Ishikawa (cell line): Measurements from ENCODE around the gene ADGRG1.

Experiments used
- CEBPB ChIP-seq: IDR thresholded peaks from 2 replicates; pipeline ENCODE4 v1.6.1; 2012
- CREB1 ChIP-seq: IDR thresholded peaks from 2 replicates; pipeline ENCODE4 v1.6.1; 2012; ENCODE audit warnings: low read depth
- RAD21 ChIP-seq: IDR thresholded peaks from 2 replicates; pipeline ENCODE4 v1.6.1; 2012; ENCODE audit warnings: low read depth
- YY1 ChIP-seq: IDR thresholded peaks from 2 replicates; pipeline ENCODE4 v1.6.1; 2012; ENCODE audit warnings: low read depth

DNA sequence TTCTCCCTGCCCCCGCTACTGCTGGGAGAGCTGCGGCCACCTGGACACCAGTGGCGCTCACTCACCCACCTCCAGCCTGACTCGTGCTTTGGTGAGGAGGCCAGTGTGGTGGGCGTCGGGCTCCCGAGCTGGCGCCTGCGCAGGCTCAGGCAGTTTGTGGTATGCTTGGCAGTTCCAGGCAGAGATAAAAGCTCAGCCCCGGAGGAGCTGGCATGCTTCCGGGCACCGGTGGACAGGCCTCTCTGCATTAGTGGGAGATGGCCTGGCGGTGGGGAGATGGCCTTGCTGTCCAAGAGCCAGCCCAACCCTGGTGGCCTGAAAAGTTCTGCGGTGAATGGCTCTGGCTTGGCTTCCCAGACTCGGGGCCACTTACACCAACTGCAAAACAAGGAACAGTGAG, 4.1 kb downstream of the ADGRG1 start:
- no peak for TF ChIP-seq RAD21
- no peak for TF ChIP-seq YY1
- TF ChIP-seq CREB1 = no peak
- no peak for TF ChIP-seq CEBPB
